GM12878 (cell line): ENCODE measurements around the gene RBBP8NL. TPM values are rescaled to one million over a fixed set of nuclear protein-coding genes. Genes with fewer than 3 reads are reported as not detected.

Experiments used
- ATAC-seq: fragments of 200-7000 bp; cut with Tn5 transposase; 3 replicates; pipeline ENCODE4 v1.9.1; 2020; ENCODE audit warnings: mild to moderate bottlenecking, moderate library complexity
- BruUV-seq: library from RNA; stranded (reverse); fragments of 400-500 nt; replicated peaks from 2 replicates; lab custom pipeline; 2021; lab: Mats Ljungman, UMichigan
- CTCF ChIA-PET: fragments of 300-600 bp; sonication (Branson Sonifier 250); formaldehyde crosslinking; extraction: SDS; loops from one replicate; lab custom pipeline; 2021; ENCODE audit warnings: inconsistent platforms; lab: Yijun Ruan, JAX
- POLR2A ChIA-PET: fragments of 350-600 bp; formaldehyde crosslinking; extraction: SDS; loops from one replicate; lab custom pipeline; 2021; ENCODE audit warnings: inconsistent platforms; lab: Charles Lee
- RAD21 ChIA-PET: fragments of 300-600 bp; sonication (Branson Sonifier 250); formaldehyde crosslinking; loops from one replicate; lab custom pipeline; 2023; ENCODE audit warnings: antibody characterized with exemption; ENCODE audit not compliant: unreplicated experiment; lab: Charles Lee
- SMC1A ChIA-PET: fragments of 300-600 bp; sonication (Branson Sonifier 250); formaldehyde crosslinking; loops from one replicate; lab custom pipeline; 2023; ENCODE audit not compliant: unreplicated experiment, uncharacterized antibody; lab: Charles Lee
- DNase-seq: peaks from one replicate; pipeline ENCODE4 v3.0.0-alpha.2; 2011; ENCODE audit warnings: low read depth, low spot score
- FAIRE-seq: peaks from 3 replicates; lab custom pipeline; 2011; peaks lifted over from hg19 to GRCh38; lab: Jason Lieb, UNC
- H2AFZ ChIP-seq: 2 replicates; pipeline ENCODE4 v1.6.0; 2011; ENCODE audit warnings: low read depth, low read length, control low read depth; ENCODE audit not compliant: control insufficient read depth
- H3K27ac ChIP-seq: 2 replicates; pipeline ENCODE4 v1.5.1; 2011; ENCODE audit warnings: control low read depth; ENCODE audit not compliant: control insufficient read depth, insufficient read depth
- H3K27me3 ChIP-seq, 2 experiments: replicated peaks in 1 of 2; 2 replicates each; pipeline versions ENCODE4 v1.6.0 to v1.6.1; 2011; ENCODE audit warnings: low read length in 1 of 2; ENCODE audit not compliant: control insufficient read depth in 2 of 2, insufficient read depth in 2 of 2
- H3K36me3 ChIP-seq, 2 experiments: 2 replicates each; pipeline ENCODE4 v1.5.1; 2011; ENCODE audit warnings: low read length in 1 of 2; ENCODE audit not compliant: control insufficient read depth in 2 of 2, insufficient read depth in 2 of 2
- H3K4me1 ChIP-seq: 2 replicates; pipeline ENCODE4 v1.6.1; 2011; ENCODE audit warnings: mild to moderate bottlenecking, low read length, moderate library complexity, mixed read lengths; ENCODE audit not compliant: control insufficient read depth, insufficient read depth
- H3K4me2 ChIP-seq: 2 replicates; pipeline ENCODE4 v1.6.0; 2011; ENCODE audit warnings: control low read depth; ENCODE audit not compliant: control insufficient read depth, insufficient read depth
- H3K4me3 ChIP-seq: fragments of 200-600 bp; sonication (generic); 2 replicates; pipeline ENCODE4 v1.5.1; 2016
- H3K79me2 ChIP-seq: 2 replicates; pipeline ENCODE4 v1.6.0; 2011; ENCODE audit warnings: low read length; ENCODE audit not compliant: control insufficient read depth, insufficient read depth
- H3K9ac ChIP-seq: 2 replicates; pipeline ENCODE4 v1.8.0; 2011; ENCODE audit warnings: low read length, control low read depth, mixed read lengths; ENCODE audit not compliant: control insufficient read depth, insufficient read depth
- H3K9me3 ChIP-seq: replicated peaks from 3 replicates; pipeline ENCODE4 v1.5.1; 2011; ENCODE audit warnings: mild to moderate bottlenecking, low read length; ENCODE audit not compliant: control insufficient read depth, insufficient read depth
- H4K20me1 ChIP-seq: 2 replicates; pipeline ENCODE4 v1.6.0; 2011; ENCODE audit not compliant: control insufficient read depth, insufficient read depth
- ATF7 ChIP-seq: fragments of 450-650 bp; IDR thresholded peaks from 2 replicates; pipeline ENCODE4 v1.6.1; 2016; ENCODE audit warnings: low read depth, mild to moderate bottlenecking
- BCL11A ChIP-seq: IDR thresholded peaks from 2 replicates; pipeline ENCODE4 v1.6.1; 2011; ENCODE audit warnings: low read depth, low read length
- ETV6 ChIP-seq, 2 experiments: fragments of 450-650 bp in 1 of 2; IDR thresholded peaks in 1 of 2; conservative IDR thresholded peaks in 1 of 2; 2 replicates each; pipeline ENCODE4 v1.6.1; 2014; ENCODE audit warnings: antibody characterized with exemption in 1 of 2, borderline replicate concordance in 1 of 2, low read depth in 1 of 2, mild to moderate bottlenecking in 1 of 2, moderate library complexity in 1 of 2
- GATAD2B ChIP-seq: fragments of 450-650 bp; conservative IDR thresholded peaks from 2 replicates; pipeline ENCODE4 v1.6.1; 2017; ENCODE audit warnings: low read depth, mild to moderate bottlenecking, moderate library complexity
- IKZF2 ChIP-seq, 2 experiments: fragments of 450-650 bp; IDR thresholded peaks; 2 replicates each; pipeline ENCODE4 v1.6.1; 2017; ENCODE audit warnings: mild to moderate bottlenecking in 2 of 2, moderate library complexity in 2 of 2
- KAT2A ChIP-seq: conservative IDR thresholded peaks from 2 replicates; pipeline ENCODE4 v1.6.1; 2011; ENCODE audit warnings: low read depth, low read length; ENCODE audit not compliant: control insufficient read depth
- MYB ChIP-seq: fragments of 150-350 bp; IDR thresholded peaks from 2 replicates; pipeline ENCODE4 v1.6.1; 2014; ENCODE audit warnings: mild to moderate bottlenecking, low read depth, low read length, borderline replicate concordance
- NRF1 ChIP-seq: conservative IDR thresholded peaks from 2 replicates; pipeline ENCODE4 v1.6.1; 2011; ENCODE audit warnings: mild to moderate bottlenecking, low read depth, low read length, improper control_type of control experiment
- RUNX3 ChIP-seq: IDR thresholded peaks from 2 replicates; pipeline ENCODE4 v1.6.1; 2012; ENCODE audit warnings: low read length, inconsistent platforms
- SMAD5 ChIP-seq: IDR thresholded peaks from 2 replicates; pipeline ENCODE4 v1.6.1; 2016; ENCODE audit warnings: antibody characterized with exemption, low read depth
- SP1 ChIP-seq: IDR thresholded peaks from one replicate; pipeline ENCODE4 v1.6.1; 2011; ENCODE audit warnings: low read depth, low read length
- TAF1 ChIP-seq: IDR thresholded peaks from 2 replicates; pipeline ENCODE4 v1.6.1; 2011; ENCODE audit warnings: mild to moderate bottlenecking, low read depth, low read length, borderline replicate concordance
- TCF3 ChIP-seq: IDR thresholded peaks from 2 replicates; pipeline ENCODE4 v1.6.1; 2012; ENCODE audit warnings: low read depth, mild to moderate bottlenecking, low read length, borderline replicate concordance; ENCODE audit not compliant: insufficient read depth
- ZNF207 ChIP-seq: fragments of 450-650 bp; IDR thresholded peaks from 2 replicates; pipeline ENCODE4 v1.6.1; 2014; ENCODE audit warnings: antibody characterized with exemption, mild to moderate bottlenecking, borderline replicate concordance
- WGBS: methylation state at CpG from one replicate; pipeline ENCODE4 v1.1.6; 2016; ENCODE audit warnings: low lambda C conversion rate; ENCODE audit not compliant: insufficient replicate concordance, insufficient coverage; ENCODE audit errors: missing lambda C conversion rate; 5-methylcytosine and 5-hydroxymethylcytosine counted together
- in situ Hi-C: fragments of 300-500 bp; cut with MboI; formaldehyde crosslinking; loops from 9 replicates; pipeline ENCODE4 v1.14.3; 2018; ENCODE audit warnings: mixed read lengths
- intact Hi-C: fragments of 100-400 bp; cut with micrococcal nuclease; formaldehyde crosslinking; loops from one replicate; pipeline ENCODE4 v1.14.2; 2022; ENCODE audit not compliant: unreplicated experiment
- polyA plus RNA-seq, 11 experiments: library from polyadenylated mRNA; depleted of rRNA in 4 of 11; unstranded in 6 of 11; stranded (reverse) in 5 of 11; fragments of >200 nt; fragmentation: Nextera tagmentation in 4 of 11; fragmentation: Illumina TruSeq in 1 of 11; extraction: Ambion mirVana in 4 of 11; extraction: Trizol in 1 of 11; gene quantifications; 1 replicate in 1 of 11; 2 replicates in 10 of 11; pipeline versions ENCODE4 v1.2.1 to v1.2.3, GENCODE V29; 2011 to 2016; ENCODE audit warnings: inconsistent platforms in 2 of 11, missing spikeins in 2 of 11, low read depth in 1 of 11
- total RNA-seq, 4 experiments: library from RNA; depleted of rRNA in 3 of 4; stranded (reverse); fragments of >200 nt in 3 of 4; fragmentation: Illumina TruSeq in 1 of 4; extraction: Trizol in 1 of 4; gene quantifications; 2 replicates each; pipeline versions ENCODE4 v1.2.1 to v1.2.3, GENCODE V29; 2013 to 2021
- TF ChIP-seq, protein P1 (sequence below): fragments of 150-350 bp; IDR thresholded peaks from 2 replicates; pipeline ENCODE4 v1.6.1; 2014; ENCODE audit warnings: mild to moderate bottlenecking, low read depth, low read length
- TF ChIP-seq, protein P2 (sequence below): fragments of 450-650 bp; conservative IDR thresholded peaks from 2 replicates; pipeline ENCODE4 v1.6.1; 2017; ENCODE audit warnings: mild to moderate bottlenecking, moderate library complexity

Gene RBBP8NL
- total and polyA plus RNA-seq, 10 of the 15 experiments (the other 5 are each of a cell fraction or from before 2014, with no cell fraction given): not detected

GRCh38 chr20:62401331-62401779 lies 26.0 kb downstream of the RBBP8NL start:
- FAIRE-seq (no peak), DNase-seq (no peak), ATAC-seq (no peak)
- Histone ChIP-seq H3K4me2 (no peak overlapping the region), H3K4me3 (no peak overlapping the region), H3K79me2 (peaks cover 10% of the 10 kb centered on the region), H3K27me3 (no peaks in the 10 kb centered on the region), H4K20me1 (no peaks in the 10 kb centered on the region; the same call in 1 of the 2 replicates), H3K4me1 (peaks cover 2% of the 10 kb centered on the region; the same call in 1 of the 2 replicates), H3K9ac (no peak overlapping the region), H3K36me3 (peaks cover 0 to 5% of the 10 kb centered on the region in 2 experiments; a peak in 2 of 4 replicates), H3K9me3 (no peaks in the 10 kb centered on the region; the same call in 2 of the 3 replicates), H3K27ac (no peak overlapping the region), H2AFZ (no peak overlapping the region)
- no TSS peak for BruUV-seq
- CTCF ChIA-PET: no interaction called here
- TF ChIP-seq GATAD2B: no peak
- no peak for TF ChIP-seq SMAD5
- no peak for TF ChIP-seq NRF1
- no peak for TF ChIP-seq TAF1
- TF ChIP-seq MYB: no peak
- TF ChIP-seq SP1: no peak
- no peak for TF ChIP-seq ZNF207
- TF ChIP-seq, protein P1, sequence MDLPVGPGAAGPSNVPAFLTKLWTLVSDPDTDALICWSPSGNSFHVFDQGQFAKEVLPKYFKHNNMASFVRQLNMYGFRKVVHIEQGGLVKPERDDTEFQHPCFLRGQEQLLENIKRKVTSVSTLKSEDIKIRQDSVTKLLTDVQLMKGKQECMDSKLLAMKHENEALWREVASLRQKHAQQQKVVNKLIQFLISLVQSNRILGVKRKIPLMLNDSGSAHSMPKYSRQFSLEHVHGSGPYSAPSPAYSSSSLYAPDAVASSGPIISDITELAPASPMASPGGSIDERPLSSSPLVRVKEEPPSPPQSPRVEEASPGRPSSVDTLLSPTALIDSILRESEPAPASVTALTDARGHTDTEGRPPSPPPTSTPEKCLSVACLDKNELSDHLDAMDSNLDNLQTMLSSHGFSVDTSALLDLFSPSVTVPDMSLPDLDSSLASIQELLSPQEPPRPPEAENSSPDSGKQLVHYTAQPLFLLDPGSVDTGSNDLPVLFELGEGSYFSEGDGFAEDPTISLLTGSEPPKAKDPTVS: no peak
- TF ChIP-seq KAT2A: no peak
- TF ChIP-seq ETV6 (conservative IDR thresholded peaks at IDR 0.05 in 1 of 2, IDR thresholded peaks at IDR 0.05 in 1 of 2; ENCODE audit: borderline replicate concordance in 1 of 2, low read depth in 1 of 2): no peak
- no peak for TF ChIP-seq IKZF2 (IDR thresholded peaks at IDR 0.05)
- no peak for TF ChIP-seq TCF3
- TF ChIP-seq, protein P2, sequence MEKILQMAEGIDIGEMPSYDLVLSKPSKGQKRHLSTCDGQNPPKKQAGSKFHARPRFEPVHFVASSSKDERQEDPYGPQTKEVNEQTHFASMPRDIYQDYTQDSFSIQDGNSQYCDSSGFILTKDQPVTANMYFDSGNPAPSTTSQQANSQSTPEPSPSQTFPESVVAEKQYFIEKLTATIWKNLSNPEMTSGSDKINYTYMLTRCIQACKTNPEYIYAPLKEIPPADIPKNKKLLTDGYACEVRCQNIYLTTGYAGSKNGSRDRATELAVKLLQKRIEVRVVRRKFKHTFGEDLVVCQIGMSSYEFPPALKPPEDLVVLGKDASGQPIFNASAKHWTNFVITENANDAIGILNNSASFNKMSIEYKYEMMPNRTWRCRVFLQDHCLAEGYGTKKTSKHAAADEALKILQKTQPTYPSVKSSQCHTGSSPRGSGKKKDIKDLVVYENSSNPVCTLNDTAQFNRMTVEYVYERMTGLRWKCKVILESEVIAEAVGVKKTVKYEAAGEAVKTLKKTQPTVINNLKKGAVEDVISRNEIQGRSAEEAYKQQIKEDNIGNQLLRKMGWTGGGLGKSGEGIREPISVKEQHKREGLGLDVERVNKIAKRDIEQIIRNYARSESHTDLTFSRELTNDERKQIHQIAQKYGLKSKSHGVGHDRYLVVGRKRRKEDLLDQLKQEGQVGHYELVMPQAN: no peak
- no peak for TF ChIP-seq RUNX3
- TF ChIP-seq BCL11A: no peak
- no peak for TF ChIP-seq ATF7
- intact Hi-C loops (no loop called here), in situ Hi-C loops (no loop called here)
- SMC1A ChIA-PET: no interaction called here
- 85% methylated on average over 21 of the region's 21 CpGs for WGBS
- RAD21 ChIA-PET: no interaction called here
- POLR2A ChIA-PET: interaction anchor here (0.6 kb wide), 1 partner anchor 285 kb away, joined by 5 read pairs; no protein-coding TSS in a partner anchor
